Suppressor macrophage treated with lipopolysaccharide for 4 hours (primary cell): ENCODE measurements around the gene MAGI2.
"Not testable (repeated sequence)": the region's sequence is repeated elsewhere in the genome, so short reads cannot be mapped to it uniquely, and the experiment has no call there.

Source experiments
- DNase-seq: peaks from one replicate; pipeline ENCODE4 v3.0.0-alpha.2; 2020

Gene MAGI2

DNA sequence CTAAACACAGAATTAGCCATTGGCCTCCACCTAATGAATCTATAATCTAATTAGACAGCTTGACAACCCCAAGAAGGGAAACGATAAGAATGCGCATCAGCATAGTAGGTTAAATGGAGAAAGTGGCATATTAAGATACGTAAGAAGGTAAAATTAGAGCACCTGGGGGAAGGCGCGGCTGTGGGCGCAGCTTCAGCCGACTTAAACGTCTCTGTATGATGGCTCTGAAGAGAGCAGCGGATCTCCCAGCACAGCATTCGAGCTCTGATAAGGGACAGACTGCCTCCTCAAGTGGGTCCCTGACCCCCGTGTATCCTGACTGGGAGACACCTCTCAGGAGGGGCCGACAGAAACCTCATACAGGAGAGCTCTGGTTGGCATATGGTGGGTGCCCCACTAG lies 1136.1 kb downstream of the MAGI2 start:
- no peak for DNase-seq

DNA sequence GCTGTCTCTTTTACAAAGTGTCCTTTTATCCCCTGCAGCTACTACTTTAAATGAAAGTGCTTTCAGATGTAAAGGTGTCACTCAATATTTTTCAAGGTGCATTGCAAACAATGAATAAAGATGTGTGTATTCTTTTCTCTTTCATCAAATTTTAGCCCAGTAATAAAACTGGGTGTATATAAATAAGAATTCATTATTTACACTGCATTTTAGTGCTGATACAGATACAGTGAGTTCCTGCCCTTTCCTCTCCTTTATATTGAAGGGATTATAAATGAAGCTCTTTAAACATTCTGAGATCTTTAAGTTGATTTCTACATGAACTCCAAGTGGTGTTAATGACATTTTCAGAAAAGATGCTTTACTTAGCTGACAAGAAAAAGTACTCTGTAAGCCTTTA lies 1137.4 kb downstream of the MAGI2 start:
- DNase-seq: no peak

DNA sequence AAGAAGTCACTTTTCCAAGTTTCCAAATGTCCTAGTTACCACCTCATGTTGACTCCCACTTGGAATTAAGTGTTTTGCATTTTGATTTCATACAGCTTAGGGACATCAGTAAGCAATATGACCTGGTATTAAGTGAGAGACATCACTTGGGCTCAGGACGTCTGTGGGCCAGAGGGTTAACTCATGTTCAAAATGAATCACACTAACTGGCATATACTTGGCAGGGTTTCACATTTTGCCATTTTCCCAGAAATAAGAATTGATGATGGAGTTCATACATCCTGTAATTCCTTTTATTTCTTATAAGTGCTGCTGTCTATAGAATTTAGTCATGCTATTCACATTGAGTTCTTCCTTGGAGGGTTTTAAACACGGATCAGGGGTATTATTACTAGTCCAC lies 1138.3 kb downstream of the MAGI2 start:
- no peak for DNase-seq

DNA sequence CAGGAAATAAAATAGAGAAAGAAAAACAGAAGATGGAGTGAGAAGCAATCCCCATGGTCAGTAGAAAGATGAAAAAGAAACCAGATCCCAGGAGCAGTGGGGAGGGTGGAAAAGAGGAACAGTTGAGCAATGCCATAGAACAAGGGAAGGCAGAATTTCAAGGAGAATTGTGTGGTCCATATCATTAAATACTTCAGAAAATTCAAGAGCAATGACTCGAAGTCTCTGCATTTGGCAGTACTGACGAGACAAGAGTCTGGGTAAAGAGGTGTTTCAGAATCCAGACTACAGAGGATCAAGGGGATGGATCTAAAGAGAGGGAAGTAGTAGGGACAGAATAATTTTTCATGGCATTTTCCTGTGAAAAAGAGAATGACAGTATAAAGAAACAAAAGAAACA lies 1142.3 kb downstream of the MAGI2 start:
- no peak for DNase-seq

DNA sequence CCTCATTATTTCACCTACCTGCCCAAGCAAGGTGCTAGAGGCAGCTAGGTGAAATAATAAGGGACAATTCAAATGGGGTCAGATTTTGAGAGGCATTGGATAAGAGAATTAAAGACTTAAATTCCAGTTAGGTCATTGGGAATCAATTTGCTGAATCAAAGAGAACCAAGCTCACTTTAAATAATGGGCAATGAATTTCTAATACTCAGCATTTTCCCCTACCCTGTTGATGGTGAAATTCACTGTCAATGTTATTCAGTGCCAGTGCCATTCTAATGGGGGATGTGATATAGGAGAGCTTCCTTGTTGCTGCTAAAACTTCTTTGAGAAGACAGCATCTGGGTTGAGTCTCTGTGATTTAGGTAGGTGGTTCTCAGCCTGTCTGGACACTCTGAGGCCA lies 1145.6 kb downstream of the MAGI2 start:
- no peak for DNase-seq

DNA sequence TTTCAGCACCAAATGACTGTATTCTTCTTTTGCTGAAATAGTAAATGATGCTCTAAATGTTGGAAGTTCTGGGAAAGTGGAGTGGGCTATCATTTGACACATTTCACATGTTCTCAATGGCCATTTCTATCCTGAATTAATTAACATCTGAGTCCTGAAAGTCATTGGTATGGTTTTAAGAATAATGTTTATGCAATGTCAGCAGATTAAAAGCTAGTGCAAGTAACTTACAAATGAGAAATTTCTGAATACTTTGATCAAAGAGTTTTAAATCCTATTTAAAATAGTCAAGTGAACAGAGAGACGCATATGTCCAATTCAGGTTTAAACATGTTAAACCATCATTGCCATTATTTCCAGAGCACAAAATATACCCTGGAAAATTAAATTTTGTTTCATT lies 1146.8 kb downstream of the MAGI2 start:
- no peak for DNase-seq

DNA sequence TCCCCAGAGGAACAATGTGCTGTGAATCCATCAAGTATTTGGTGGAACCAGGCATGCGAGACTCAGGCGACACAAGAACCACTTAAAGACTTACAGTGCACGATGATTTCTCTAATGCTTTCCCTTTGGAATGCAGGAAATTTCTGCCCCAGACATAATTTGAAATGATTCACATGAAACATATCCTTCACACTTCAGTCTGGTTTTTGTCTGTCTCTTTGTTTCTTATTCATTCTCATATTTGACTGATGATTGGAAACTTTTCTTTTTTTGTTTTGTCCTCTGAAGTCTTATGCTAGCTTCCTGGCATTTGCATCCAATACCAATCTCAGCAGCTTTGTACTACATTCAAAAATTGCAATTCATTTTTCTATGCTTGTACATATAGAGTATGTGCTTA lies 1152.1 kb downstream of the MAGI2 start:
- DNase-seq: no peak

DNA sequence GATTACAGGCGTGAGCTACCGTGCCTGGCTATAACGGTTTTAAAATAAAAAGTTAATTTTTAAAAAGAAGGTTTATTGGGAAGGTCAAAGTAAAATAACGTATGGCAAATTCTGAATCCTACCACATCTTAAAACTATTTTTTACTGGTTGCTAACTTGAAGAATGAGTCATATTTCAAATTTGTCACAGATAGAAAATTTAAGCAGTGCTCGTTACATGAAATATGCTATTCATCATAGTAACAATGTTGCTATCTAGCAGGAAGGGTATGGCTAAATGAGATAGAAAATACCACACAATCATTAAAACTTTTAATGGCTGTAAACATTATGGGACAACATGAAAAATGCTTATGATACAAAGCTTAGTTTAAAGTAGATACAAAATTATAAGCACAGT lies 1154.4 kb downstream of the MAGI2 start:
- DNase-seq: no peak

DNA sequence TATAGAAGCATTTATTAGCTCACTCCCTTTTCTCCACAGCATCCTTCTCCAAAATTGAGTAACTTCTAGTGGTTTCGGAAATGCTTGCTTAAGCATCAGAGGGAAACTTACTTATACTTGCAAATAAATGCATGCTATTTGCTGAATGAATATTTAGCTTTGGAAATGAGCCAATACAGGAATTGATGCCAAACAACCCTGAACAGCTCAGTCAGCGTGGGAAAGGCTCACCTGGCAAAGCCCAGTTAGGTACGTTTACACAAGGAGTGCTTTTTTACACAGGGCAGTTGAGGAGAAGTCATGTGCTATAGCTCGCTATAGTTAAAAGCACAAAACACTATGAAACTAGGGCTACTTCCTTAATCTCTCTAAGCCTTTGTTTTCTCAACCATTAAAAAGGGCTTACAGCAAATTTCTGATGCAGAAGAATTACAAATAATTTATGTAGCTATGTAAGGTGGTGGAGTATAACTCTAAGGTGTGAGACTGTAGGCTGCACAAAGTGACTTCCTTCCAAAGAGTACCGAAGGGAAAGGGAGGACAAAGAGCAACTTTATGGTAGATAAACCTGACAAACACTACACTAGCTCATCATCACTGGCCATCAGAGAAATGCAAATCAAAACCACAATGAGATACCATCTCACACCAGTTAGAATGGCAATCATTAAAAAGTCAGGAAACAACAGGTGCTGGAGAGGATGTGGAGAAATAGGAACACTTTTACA lies 1156.7 kb downstream of the MAGI2 start:
- DNase-seq: no peak

DNA sequence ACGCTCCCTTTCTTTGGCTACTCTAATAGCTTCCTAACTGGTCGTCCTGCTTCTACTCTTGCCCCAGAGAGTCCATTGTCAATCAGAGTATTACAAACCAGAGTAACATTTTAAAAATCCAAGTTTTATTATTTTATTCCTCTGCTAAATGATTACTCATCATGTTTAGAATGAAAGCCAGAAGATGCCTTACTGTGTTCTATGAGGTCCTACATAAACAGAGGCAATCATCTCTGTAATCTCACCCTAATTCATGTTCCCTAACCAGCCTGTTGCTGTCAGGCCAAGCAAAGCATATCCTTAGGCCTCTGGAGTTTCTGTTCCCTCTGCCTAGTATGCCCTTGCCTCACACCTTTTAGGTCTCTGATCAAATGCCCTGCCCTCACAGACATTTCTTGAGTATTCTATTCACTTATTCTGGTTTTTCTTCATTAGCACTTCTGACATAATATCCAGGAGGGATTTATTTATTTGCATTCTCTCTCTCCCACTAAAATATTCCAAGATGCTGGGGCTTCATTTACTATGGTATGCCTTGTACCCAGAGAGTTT lies 1157.3 kb downstream of the MAGI2 start:
- DNase-seq: no peak

DNA sequence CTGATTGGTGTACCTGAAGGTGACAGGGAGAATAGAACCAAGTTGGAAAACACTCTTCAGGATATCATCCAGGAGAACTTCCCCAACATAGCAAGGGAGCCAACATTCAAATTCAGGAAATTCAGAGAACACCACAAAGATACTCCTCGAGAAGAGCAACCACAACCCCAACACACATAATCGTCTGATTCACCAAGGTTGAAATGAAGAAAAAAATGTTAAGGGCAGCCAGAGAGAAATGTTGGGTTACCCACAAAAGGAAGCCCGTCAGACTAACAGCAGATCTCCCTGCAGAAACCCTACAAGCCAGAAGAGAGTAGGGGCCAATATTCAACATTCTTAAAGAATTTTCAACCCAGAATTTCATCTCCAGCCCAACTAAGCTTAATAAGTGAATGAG lies 1164.0 kb downstream of the MAGI2 start:
- DNase-seq: not testable (repeated sequence)

DNA sequence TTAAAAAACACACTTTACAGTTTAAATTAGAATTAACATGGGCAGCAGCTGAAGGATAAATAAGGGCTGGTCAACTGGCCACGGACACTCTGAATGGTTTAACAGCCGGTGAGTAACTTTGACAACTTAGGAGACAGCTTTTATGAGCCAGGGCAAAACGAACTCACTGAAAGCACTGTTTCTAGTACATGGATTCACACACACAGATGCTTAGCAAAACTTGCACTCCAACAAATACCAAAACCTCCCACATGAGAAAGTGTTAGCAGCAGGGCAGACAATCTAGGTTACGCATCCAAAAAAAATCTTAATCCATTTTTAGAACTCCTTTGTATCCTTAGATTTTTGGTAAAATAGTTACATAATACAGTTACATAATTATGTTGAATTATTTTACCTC lies 1168.5 kb downstream of the MAGI2 start:
- no peak for DNase-seq

DNA sequence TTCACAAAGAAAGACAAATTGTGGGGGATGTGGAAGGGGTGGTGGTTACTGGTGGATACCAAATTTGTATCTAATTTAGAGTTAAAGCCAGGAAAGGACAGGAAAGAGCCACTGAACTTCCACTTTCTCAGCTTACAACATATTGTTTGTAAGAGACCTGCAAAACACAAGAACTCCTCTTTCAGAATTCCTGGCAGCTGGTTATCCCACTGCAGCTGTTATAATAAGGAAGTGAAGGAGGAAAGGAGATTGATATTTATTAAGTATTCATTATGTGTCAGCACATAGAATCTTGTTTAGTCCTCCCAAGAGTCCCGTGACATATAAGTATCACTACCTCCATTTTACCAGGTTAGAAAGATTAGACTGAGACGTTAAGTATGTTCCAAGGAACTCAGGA lies 1173.2 kb downstream of the MAGI2 start:
- no peak for DNase-seq

DNA sequence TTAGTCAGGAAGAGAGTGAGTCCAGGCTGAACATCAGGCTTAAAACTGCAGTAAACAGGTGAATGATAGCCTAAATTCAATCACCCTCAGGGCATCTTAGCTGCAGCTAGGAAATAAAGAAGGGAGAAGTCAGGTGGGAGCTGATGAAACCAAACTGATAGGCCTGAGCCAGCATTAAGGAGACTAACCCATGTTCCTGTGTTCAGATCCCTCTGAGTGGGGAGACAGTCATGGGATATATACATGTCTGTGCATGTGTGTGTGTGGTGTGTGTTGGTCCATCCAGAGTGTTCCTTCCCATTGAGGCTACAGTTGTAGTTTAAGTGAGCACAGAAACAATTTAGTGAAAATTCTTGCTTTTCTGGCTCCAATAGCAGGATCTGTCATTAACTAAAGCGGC lies 1174.0 kb downstream of the MAGI2 start:
- no peak for DNase-seq

DNA sequence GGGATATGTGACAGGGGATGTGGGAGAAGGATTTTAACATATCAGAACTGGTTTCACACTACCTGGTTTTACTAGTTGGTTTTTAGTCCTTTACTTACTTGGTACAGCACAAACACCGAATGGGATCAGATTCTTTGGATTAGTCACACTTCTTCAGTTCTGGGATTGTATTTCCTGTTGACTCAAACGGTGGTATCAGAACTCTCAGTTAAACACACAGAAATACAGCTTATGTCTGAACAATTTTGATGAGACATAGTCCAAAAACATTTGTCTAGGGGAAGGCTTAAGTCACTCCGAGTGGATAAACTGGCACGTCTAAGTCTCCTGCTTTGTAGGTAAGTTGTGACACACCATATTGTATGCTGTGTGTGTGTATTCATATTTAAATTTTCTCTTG lies 1174.4 kb downstream of the MAGI2 start:
- no peak for DNase-seq

DNA sequence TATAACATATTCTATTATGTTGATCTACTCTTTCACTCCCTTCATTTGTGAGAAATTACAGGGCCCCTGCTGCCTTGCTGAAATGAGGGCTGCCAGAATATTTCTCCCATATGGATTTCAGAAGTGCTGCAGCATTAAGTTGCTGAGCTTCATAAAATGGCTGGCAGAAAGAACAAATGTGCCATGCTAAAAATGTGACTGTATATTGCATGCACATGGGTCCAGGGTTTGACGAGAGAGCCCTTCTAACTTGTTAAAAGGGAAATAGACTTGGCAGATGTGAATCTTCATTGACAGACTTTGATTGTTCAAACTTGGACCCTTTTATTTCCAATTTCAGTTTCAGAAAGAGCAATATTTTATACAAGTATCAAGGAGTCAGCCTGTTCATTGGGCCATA lies 1186.3 kb downstream of the MAGI2 start:
- no peak for DNase-seq

DNA sequence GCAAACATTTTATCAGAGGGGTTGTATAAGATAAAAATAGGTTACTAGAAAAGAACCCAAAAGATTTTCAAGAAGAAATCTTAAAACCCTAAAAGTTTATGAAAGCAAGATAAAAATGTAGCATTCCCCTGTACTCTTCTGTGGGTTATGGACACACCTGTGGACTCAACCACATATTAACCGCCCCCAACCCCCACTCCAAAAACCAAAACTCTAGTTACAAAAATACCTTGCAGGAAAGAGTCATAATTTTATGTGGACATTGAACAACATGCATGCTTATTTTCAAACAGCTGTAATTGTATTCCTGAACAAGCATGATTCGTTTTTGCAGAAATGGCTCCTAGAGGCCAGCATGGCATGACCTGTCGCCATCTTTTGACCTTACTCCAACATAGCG lies 1188.0 kb downstream of the MAGI2 start:
- no peak for DNase-seq

DNA sequence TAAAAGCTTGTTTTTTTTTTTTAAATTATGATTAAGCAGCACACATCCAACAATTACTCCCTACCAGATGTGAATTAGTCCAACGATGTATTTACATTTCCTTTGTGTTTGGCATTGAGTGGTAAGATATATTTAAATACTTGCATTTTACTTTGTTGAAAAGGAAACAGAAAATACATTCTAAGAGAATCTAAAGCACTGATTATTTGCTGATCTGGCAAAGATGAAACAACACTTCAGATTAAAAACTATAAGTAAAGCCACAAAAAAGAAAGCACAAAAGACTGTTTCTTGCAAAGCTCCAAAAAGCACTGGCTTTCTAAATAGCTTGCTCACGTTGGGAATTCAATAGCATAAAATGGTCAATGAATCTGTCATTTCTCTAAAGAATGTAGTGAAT lies 1188.4 kb downstream of the MAGI2 start:
- no peak for DNase-seq

DNA sequence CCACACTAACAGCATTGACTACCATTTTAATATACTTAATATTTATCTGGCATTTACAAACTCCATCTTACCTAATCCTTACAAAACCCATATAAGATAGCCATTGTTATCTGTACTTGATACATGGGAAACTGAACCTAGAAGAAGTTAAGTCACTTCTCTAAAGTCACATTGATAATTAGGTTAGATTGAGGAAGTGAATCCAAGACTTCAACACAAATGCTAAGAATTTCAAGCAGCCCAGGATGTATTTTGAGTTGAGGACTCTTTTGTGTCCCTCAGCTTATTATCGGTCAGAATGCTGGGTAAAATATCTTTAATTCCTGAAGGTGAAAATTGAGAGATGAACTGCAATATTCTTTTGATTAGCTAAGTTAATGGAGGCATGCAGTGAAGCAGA lies 1189.4 kb downstream of the MAGI2 start:
- DNase-seq: no peak

DNA sequence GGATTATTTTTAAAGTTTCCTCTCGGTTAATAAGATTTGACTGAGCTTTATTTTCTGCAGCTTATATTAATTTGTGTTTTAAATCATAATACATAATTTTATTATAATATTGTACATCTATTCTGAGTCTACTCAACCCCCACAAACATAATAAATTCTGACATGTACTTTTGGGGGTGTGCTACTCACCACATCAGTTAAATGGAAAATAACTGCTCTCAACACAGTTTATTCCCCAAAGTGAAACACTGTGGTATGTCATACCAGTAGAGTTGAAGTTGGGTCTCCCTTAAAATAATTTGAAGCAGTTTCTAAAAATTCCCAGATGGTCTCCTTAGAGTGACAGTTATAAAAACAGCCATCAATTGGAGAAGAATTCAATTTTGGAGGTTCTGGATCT lies 1191.7 kb downstream of the MAGI2 start:
- no peak for DNase-seq

DNA sequence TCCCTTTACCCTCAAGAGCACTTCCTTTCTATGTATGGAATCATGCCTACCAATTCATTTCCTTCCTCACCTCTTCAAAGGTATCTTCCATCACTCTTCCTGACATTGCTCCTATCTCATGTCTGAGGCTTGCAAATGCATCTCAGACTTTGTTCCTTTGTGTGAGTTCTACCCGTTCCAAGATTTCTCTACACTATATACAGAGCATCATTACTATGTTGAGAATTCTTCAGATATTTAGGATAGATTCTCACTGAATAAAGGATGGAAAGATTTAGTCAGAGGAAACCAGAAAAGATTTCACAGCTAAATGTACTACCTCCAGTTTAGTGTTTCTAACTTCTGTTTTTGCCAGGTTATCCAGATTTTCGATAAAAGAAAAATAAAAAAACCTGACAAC lies 1192.2 kb downstream of the MAGI2 start:
- DNase-seq: no peak

DNA sequence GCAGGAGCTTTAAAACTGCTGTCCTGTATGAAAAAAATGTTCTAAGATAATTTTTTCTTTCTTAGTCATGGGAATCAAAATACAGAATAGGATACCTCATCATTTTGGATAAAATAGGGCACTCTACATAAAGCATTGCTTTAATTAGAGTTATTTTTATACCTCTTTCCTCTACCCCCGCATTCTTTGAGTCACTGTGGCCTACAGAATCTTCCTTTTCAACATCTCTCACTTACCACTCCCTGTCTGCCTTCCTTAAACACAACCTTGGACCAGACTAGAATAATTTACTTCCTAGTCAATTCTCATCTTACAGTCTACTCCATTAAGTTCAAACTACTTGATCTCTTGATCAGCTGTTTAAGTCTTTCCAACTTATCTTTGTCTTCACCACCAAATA lies 1192.6 kb downstream of the MAGI2 start:
- no peak for DNase-seq

DNA sequence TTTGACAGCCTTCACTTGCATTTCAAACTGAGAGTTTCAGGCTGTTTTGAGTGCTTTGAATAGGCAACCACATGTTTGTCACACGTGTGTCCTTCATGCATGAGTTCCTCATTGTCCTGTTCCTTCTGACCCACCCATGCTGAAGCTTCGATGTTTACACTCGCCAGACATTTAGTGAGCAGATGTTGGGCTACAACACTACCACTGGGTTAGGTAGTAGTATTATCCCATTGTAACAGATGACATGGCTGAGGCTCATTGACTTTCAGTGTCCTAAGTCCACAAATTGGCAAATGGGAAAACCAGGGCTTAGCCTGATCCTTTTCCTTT lies 1198.8 kb downstream of the MAGI2 start:
- no peak for DNase-seq

DNA sequence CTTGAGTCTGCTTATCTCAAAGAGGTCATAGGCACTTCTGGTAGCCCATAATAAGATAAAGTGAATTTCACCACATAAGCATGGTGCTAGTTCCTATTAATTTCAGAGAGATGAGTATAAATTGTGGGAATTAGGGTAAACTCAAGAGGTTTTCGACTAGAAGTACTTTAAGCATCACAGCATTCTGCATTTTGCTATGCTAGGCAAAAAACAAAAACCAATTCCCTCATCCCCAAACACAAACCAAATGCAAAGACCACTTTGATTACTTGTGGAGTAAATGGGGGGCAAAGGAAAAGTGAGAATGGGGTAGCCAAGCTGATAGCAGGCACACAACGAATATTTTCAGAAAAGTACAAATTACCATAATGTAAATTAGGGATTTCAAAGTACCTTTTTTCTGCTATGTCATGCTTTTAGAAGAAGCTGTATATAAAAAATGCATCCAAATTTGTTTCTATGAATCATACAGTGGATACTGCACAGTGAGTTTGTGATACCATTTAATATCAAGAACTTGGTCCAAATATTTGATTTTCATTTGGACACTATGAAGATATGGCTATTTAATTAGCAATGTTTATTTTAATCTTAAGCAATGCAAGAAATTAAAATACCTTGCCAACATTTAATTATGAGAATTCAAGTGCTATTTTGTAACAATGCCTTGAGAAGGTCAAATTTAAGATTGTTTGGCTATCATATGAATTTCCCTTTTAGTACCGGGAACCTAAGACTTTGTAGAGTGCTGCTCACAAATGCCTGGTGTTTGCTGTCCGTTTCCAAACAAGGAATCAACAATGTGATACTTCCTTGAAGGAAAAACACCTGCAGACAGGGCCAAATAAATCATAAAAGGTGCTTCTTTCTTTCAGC lies 1199.4 kb downstream of the MAGI2 start:
- no peak for DNase-seq

DNA sequence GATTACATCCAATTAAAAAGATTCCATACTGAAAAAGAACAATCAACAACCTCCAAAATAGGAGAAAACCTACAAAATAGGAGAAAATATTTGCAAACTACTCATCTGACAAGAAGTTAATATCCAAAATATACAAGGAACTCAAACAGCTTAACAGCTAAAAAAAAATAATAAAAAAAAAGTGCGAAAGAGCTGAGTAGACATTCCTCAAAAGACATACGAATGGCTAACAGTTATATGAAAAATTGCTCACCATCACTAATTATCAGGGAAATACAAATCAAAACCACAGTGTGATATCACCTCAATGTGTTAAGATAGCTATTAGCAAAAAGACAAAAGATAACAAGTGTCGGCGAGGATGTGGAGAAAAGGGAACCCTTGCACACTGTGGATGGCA lies 1204.6 kb downstream of the MAGI2 start:
- DNase-seq: no peak
